NCI-H2171 (cell line): ENCODE results near the gene UBE2U.

ENCODE experiments used
- DNase-seq: peaks from one replicate; lab custom pipeline; 2025; lab: John Stamatoyannopoulos, UW

UBE2U gene

GRCh38 chr1:64293820-64294219 lies 90.4 kb downstream of the UBE2U start:
- DNase-seq, result no peak

GRCh38 chr1:64295136-64295535 lies 91.7 kb downstream of the UBE2U start:
- DNase-seq, result no peak

- DNase-seq, result no peak
Measured at GRCh38 chr1:64295561-64295960, 92.1 kb downstream of the UBE2U start.

GRCh38 chr1:64296459-64296858 lies 93.0 kb downstream of the UBE2U start:
- DNase-seq, result no peak

DNA sequence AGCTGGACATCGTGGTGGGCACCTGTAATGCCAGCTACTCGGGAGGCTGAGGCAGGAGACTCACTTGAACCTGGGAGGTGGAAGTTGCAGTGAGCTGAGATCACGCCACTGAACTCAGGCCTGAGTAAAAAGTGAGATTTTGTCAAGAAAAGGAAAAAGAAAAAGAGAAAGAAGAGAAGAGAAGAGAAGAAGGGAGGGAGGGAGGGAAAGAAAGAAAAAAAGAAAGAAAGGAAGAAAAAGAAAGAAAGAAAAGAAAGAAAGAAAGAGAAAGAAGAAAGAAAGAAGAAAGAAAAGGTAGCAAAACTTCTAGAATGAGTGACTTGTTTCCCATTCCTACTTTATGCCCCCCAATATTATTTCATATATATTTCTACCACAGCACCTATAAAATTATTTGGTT lies 98.8 kb downstream of the UBE2U start:
- DNase-seq, result no peak

DNA sequence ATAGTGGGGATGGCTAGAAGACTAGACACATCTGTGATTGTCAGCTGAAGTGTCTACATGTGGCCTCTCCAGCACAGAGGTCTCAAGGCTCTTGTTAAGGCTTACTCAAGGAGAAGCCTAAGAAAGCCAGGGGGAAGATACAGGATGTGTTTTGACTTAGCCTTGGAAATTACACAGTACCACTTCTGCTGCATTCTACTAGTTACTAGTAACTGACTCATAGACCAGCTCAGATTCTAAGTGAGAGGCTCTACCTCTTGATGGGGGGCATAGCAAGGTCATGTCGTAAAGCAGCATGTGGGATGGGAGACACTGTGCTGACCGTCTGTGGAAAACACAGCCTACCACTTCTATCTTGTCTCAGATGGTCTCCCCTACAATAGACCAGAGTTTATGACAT lies 99.5 kb downstream of the UBE2U start:
- no peak for DNase-seq

GRCh38 chr1:64304823-64305222 lies 101.4 kb downstream of the UBE2U start:
- DNase-seq, result no peak

- no peak for DNase-seq
Measured at GRCh38 chr1:64308866-64309265, 105.4 kb downstream of the UBE2U start.

- no peak for DNase-seq
Measured at GRCh38 chr1:64309431-64309831, 106.0 kb downstream of the UBE2U start.

DNA sequence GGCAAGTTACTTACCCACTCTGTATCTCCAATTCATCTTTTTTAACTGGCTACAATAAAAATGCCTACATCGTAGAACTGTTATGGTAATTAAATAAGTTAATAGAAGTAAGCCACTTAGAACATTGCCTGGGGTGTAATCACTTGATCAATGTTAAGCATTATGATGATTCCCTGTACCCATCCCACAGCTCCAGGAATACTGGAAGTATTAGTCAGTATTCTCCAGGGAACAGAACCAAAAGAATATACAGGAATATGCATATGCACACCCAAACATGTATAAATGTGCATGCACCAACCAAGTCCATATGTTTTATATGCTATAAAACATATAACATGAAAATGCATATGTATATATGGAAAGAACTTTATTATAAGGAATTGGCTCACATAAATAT lies 107.3 kb downstream of the UBE2U start:
- no peak for DNase-seq

GRCh38 chr1:64312431-64312830 lies 109.0 kb downstream of the UBE2U start:
- no peak for DNase-seq

DNA sequence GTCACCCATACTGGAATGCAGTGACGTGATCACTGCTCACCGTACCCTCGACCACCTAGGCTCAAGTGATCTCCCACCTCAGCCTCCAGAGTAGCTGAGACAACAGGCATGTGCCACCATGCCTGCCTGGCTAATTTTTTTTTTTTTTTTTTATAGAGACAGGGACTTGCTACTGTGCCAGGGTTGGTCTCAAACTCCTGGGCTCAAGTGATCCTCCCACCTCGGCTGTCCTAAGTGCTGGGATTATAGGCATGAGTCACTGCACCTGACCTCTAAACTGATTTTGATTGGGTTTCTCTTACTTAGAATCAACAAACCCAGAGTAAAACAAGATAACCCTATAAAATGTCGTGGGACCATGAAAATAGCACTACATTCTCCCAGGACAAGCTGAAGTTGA lies 112.0 kb downstream of the UBE2U start:
- DNase-seq, result no peak
